ENCODE measurements around the gene ZNF750.
A peak's percentile ranks its signal among the peaks of the same experiment; 100 is the strongest.

The ZNF750 gene

GRCh38 chr17:82859431-82860403 is 19.9 kb upstream of the ZNF750 start:
- peak; percentile 65 for DNase-seq

GRCh38 chr17:82858376-82859126 is 18.7 kb upstream of the ZNF750 start:
- DNase-seq, result no peak

GRCh38 chr17:82856361-82856760 is 16.5 kb upstream of the ZNF750 start:
- no peak for DNase-seq

GRCh38 chr17:82854226-82854625 is 14.4 kb upstream of the ZNF750 start:
- DNase-seq, result no peak

GRCh38 chr17:82851381-82851780 is 11.6 kb upstream of the ZNF750 start:
- DNase-seq, result no peak

GRCh38 chr17:82849076-82849945 is 9.5 kb upstream of the ZNF750 start:
- no peak for DNase-seq

GRCh38 chr17:82848022-82848592 is 8.3 kb upstream of the ZNF750 start:
- peak; percentile 71 for DNase-seq

GRCh38 chr17:82846061-82846691 is 6.4 kb upstream of the ZNF750 start:
- DNase-seq, result no peak

- DNase-seq, result no peak
These were observed 5.5 kb upstream of the ZNF750 start for GRCh38 chr17:82845163-82845807.

- no peak for DNase-seq
These were observed 5.0 kb upstream of the ZNF750 start for GRCh38 chr17:82844796-82845162.

- DNase-seq, result no peak
These were observed 4.3 kb upstream of the ZNF750 start for GRCh38 chr17:82843904-82844680.

GRCh38 chr17:82841921-82842596 is 2.2 kb upstream of the ZNF750 start:
- DNase-seq, result no peak

GRCh38 chr17:82840431-82840831 is 609 bp upstream of the ZNF750 start:
- no peak for DNase-seq

- DNase-seq, result peak; percentile 8
These were observed 1.3 kb downstream of the ZNF750 start for GRCh38 chr17:82838386-82839063.

- DNase-seq, result no peak
These were observed 2.1 kb downstream of the ZNF750 start for GRCh38 chr17:82837586-82838320.

GRCh38 chr17:82836823-82837357 is 2.9 kb downstream of the ZNF750 start:
- no peak for DNase-seq

- DNase-seq, result no peak
These were observed 3.9 kb downstream of the ZNF750 start for GRCh38 chr17:82835766-82836512.

GRCh38 chr17:82835122-82835521 is 4.7 kb downstream of the ZNF750 start:
- DNase-seq, result no peak
